ENCODE measurements around the gene VPS13D.

GRCh38 chr1:12358499-12358898, 128.7 kb downstream of the VPS13D start:
- TF ChIP-seq CTCF (IDR thresholded peaks at IDR 0.05; ENCODE audit: low read depth, low read length, missing input control), result no peak
- TF ChIP-seq REST (IDR thresholded peaks at IDR 0.05), result no peak
- TF ChIP-seq HNF4G (IDR thresholded peaks at IDR 0.05), result no peak
- TF ChIP-seq YY1 (IDR thresholded peaks at IDR 0.05), result no peak
- no peak for TF ChIP-seq ATF3 (IDR thresholded peaks at IDR 0.05)
- no peak for TF ChIP-seq TAF1 (conservative IDR thresholded peaks at IDR 0.05)
- no peak for TF ChIP-seq RAD21 (IDR thresholded peaks at IDR 0.05)
- no peak for TF ChIP-seq FOXA1 (IDR thresholded peaks at IDR 0.05)
- no peak for TF ChIP-seq SP1 (IDR thresholded peaks at IDR 0.05)
- no peak for TF ChIP-seq MAX (IDR thresholded peaks at IDR 0.05)
- no peak for TF ChIP-seq GABPA (IDR thresholded peaks at IDR 0.05 in 1 of 2, conservative IDR thresholded peaks at IDR 0.05 in 1 of 2)
- TF ChIP-seq RXRA (IDR thresholded peaks at IDR 0.05), result peak; percentile 40 to 48
- no peak for TF ChIP-seq ZBTB33 (IDR thresholded peaks at IDR 0.05)
- TF ChIP-seq FOXA2 (IDR thresholded peaks at IDR 0.05), result no peak

All from liver (tissue), 3 donors.